HG03108 (cell line): ENCODE results near the gene APLNR.

ENCODE experiments used
- ATAC-seq: cut with Tn5 transposase; IDR thresholded peaks from one replicate; pipeline ENCODE4 v1.9.1; 2021; ENCODE audit warnings: moderate library complexity; ENCODE audit not compliant: unreplicated experiment

Gene APLNR

DNA sequence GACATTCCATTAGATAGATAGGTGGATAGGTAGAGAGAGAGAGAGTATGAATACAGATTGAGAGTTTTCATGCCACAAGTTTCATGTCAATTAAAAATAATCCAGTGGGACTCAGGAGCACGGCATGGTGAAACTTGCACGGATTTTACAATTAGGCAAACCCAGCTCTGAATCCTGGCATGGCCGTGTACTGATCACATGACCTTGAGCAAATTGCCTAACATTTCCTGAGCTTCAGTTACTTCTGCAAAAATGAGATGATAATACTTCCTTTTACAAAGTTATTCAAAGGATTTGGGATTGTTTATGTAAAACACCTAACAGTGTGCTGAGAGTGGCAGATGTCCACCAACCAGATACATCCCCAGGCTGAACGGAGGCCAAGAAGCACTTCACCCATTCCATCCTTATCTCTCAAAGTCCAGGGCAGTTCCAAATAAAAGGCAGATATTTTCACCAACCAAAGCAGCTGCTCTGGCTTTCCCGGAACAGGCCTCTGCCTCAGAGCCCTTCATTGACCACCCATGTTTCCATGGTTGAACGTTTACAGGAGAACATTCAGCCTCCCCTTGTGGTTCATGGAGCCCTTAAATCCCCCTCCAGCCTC lies 17.9 kb downstream of the APLNR start:
- no peak for ATAC-seq

DNA sequence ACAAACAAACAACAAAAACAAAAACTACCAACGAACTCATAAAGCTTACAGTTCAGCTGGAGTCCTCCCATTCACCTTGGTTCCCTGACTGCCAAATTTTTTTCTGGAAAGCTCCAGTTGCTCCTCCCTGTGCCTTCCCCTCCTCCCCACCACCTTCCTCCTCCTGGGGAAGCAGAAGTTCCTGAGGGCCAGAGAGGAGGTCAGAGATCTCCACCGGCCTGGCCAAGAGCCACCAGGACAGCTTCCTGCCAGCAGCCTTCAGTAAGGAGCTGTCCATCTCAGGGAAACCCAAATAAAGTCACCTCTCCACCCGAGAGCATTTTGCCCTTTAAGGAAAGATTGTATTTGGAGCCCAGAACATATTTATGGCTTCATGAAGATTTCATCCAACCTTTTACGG lies 20.0 kb downstream of the APLNR start:
- ATAC-seq, result no peak

DNA sequence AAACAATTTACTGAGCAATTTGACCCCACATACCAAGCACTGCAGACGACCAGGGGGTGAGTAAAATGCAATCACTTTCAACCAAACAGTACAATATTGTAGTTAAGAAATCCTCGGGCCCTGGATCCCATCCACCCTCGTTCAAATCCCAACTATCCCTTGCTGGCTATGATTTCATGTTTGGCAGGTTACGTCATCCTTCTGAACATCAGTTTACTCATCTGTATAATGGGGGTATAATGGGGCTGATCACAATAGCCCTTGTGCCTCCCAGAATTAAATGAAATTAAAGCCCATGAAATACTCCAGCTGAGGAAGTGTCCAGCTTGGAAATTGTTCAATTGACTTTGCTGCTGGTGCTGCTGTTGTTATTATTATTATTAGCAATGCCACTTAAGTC lies 20.6 kb downstream of the APLNR start:
- ATAC-seq, result no peak

DNA sequence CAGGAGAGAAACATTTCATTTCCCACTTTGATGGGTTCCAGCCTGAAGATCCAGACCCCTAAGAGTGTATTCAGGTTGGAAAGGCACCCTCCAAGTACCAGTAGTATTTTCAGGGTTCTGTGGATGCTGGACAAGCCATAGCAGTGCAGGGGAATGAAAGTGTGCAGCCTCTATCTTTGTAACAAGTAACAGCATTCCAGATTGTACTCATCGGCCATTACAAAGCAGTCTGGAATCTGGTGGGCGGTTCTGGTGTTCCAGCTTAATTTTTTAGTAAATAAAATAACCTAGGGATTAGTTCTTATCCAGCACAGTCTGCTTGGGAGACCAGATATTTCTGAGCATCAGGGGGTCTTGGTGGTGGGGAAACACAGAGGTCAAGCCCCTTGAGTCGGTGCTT lies 22.6 kb downstream of the APLNR start:
- ATAC-seq, result no peak

DNA sequence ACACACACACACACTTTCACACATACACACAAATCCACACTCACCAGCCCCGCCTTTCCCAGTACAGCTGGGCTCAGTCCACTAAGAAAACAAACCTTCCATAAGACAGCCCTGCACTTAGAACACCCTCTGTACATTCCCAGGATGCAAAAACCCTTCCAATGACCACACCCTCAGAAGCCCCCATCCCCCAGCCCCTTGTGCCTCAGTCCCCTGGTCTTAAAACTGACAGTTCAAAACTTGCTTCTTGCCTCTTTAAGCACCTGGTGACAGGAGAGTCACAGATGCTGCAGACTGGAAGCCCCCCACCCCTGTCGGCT lies 23.0 kb downstream of the APLNR start:
- ATAC-seq, result no peak

DNA sequence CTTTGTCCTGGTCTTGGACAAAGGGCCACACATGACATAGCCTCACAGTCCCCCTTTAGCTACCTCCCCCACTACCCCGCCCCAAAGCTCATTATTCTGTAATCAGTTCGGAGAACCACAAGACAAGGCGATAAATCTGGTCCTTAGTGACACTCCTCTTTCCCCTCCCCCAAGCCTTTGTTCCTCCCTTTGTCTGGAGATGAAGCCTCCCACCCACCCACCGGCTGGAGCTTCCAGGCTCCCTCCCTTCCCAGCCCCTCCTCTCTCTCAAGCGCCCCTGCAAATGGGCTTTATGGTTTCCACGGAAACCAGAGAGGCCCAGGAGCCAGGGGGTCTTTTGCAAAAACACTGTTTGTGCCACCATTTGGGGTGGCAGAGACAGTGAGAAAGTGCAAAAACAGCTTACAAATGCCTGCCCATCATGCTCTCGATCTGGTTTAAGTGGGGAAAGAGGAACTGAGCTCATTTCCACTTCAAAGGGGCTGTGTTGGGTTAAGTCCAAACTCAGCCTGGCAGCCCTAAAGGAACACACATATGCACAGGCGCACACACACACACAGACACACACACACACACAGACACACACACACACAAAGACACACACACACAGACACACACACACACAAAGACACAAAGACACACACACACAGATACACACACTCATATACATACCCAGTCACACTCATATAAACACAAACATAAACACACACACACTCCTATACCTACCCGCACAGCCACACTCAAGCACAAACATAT lies 23.5 kb downstream of the APLNR start:
- no peak for ATAC-seq

DNA sequence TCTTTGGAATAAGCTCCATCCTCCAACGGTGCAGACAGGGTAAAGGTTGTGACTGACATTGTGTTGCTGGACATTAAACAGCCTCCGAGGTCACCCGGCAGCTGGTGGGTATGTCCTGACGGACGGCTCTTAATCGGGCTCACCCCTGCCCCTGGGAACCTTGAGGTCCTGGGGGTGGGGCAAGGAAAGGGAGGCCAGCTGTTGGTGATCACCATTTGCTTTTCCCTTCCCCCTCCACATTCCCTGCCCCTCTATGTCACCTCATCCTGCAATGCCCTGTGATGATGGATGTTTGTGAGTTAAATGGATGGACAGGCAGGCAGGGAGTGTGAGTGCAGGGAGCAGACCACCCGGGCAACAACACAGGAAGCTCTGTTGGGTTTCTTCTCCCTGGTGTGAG lies 26.3 kb downstream of the APLNR start:
- no peak for ATAC-seq

DNA sequence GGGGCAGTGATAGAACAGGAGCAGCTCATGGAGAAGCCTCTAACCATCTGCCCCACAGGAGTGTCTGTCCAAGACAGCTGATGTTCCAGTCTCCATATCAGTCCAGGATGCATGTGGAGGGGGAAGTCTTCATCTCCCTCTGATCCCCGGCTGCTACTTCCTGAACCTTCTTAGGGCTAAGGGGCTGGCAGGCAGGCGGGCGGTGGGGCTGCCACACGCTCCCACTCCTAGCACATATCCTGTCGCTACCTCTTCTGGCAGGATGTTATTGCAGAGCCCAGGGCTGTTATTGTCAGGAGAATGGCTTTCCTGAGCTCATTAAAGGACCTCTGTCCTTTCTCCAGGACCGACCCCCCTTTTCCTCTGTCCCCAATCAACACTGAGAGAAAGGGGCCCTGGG lies 29.9 kb downstream of the APLNR start:
- no peak for ATAC-seq

DNA sequence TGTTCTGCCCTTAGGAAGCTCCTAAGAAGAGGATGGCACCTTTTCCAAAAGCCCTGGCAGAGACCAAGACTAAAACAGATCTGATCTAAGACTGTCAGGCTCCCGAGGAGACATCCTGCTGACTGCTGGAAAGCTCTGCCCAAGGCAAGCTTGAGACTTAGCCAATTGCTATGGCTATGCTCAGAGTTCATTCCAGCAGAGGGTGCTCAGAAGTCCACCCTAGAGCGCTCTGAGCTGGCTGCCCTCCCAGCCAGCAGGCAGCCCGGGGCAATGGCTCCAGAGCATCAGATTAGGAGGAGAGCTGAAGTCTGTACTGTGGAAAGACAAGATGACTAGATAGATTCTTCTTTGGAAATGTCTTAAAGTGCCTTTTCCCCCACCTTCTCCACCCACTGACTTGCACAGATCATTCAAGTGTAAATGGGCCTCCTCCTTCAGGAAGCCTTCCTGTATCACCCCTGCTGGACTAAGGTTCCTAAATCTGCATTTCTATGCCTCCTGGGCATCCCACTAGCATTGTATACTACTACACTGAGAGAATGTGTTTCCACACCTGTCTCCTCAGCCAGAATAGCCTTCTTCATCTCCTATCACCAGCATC lies 31.9 kb downstream of the APLNR start:
- no peak for ATAC-seq

DNA sequence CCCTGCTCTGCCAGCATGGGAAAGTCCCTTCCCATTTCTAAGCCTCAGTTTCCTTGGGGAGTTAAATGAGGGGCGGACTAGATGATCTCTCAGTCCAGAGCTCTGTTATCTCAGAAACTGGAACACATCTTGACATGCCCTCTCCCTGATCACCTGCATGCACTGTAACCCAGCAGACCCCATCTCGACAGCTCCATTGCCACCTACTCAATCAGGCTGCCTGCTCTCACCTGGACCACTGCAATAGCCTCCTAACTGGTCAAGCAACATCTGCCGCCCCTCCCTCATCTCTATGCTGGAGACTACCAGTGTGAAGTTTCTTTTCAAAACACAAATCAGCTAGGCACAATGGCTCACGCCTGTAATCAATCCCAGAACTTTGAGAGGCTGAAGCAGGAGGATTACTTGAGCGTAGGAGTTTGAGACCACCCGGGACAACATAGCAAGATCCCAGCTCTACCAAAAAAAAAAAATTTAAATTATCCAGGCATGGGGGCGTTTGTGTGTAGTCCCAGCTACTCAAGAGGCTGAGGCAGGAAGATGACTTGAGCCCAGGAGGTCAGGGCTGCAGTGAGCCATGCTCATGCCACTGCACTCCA lies 33.1 kb downstream of the APLNR start:
- ATAC-seq, result no peak

DNA sequence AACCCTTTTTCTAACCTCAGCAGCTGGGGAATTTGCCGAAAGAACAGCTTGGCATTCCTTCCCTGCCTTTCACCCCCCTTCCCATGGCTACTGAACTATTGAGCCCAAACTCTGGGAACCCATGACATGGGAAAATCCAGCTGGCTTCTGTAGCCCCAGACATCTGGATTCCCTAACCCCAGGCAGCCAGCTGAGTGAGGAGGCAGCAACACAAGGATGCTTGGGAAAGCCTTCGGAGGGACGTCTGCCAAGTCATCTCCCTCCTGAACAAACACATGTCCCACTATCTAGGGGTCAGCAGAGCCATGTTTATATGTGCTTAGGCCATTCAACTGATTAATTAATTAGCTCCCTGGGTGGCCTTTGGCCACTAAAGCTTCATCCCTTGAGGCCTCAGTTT lies 33.7 kb downstream of the APLNR start:
- ATAC-seq, result no peak

DNA sequence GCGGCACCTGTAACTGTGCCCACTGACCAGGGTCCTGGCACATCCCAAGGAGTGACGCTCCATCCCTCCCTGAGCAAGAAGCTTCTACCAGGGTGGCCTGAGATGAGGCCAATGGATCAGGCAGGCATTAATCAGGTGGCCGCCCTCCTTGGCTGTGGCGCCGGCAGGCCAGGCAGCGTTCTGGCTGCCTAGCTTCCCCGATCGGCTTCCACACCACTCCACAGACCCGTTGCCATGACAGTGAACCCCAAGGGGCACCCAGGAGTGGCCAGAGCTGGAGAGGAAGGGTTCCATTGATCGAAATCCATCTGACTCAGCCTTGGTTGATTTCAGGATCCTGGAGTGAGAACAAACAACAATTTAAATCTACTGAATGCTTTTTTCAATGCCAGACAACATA lies 34.8 kb downstream of the APLNR start:
- no peak for ATAC-seq

DNA sequence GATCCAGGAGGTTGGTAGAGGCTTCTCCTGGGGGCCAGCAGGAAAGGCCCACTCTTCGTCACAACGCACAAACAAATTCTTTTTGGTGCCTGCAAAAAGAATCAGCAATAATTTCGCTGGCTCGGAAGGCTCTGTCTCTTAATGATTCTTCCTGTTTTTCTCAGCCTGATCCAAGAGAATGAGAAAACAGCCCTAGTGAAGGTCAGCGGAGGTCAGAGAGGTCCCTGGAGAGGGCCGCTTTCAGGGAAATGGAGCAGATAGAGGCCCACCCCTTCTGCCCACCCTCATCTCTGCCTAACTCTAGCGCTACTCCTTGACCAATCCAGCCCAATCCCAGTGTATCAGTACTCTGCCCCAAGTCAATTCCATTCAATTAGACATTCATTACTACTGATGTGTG lies 36.1 kb downstream of the APLNR start:
- ATAC-seq, result no peak

DNA sequence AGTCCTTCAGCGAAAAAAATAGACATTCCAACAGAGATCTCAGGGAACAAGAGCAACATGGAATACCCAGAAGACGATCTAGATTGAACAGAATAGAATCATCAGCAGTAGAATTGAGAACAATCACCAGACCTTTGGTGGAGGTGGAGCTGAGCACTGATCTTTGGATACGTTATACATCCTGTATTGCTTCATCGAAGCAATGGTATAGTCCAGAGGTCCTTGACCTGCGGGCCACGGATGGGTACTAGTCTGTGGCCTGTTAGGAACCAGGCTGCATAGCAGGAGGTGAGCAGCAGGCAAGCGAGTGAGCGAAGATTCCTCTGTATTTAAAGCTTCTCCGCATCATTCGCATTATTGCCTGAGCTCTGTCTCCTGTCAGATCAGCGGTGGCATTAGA lies 37.7 kb downstream of the APLNR start:
- ATAC-seq, result no peak

DNA sequence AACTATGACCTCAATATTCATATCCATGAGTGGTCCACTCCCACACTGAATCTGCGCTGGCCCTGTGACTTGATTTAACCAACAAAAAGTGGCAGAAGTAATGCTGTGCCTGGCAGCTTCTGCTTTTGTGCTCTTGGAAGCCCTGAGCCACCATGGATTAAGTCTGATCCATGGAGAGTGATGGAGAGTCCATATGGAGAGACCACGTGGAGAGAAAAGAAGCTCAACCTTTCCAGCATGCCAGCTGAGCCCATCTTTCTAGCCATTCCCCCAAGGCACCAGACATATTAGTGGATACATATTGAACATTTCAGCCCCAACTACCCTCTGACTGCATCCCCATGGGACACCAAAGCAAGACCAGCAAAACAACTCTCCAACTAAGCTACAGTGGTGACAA lies 39.3 kb downstream of the APLNR start:
- no peak for ATAC-seq

DNA sequence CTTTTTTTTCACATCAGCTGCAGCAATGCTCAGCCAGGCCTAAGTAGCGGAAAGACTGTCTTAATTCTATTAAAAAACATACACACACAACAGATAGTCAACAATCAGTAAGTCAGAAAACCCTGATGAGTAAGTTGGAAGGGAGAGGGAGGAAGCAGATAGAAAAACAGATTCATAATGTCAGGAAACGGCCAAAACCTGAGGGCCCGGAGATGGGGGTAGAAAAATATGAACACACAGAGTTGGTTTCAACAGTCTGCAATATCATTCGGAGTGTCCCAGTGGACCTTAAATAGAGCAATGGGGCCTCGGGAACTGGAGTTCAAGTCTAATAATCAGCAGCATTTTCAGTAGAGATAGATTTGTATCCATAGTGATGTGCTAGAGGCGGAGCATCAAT lies 40.5 kb downstream of the APLNR start:
- ATAC-seq, result no peak

DNA sequence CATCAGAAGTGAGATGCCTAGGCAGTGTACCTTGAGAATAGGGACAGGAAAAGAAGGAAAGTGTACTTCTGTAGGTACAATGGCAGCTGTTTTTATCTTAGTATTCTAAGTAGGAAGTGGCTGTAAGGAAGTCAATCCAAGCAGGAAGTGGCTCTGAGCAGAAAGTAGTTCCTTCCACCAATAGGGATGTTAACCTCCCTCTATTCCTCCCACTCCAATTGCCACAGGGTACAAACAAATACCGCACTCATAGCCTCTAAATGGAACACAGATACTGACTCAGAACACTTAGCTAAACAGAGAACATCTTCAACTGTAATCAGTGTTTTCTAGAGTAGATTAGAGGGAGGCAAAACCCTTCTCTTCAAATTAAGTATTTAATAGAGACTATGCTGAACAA lies 44.7 kb downstream of the APLNR start:
- no peak for ATAC-seq

DNA sequence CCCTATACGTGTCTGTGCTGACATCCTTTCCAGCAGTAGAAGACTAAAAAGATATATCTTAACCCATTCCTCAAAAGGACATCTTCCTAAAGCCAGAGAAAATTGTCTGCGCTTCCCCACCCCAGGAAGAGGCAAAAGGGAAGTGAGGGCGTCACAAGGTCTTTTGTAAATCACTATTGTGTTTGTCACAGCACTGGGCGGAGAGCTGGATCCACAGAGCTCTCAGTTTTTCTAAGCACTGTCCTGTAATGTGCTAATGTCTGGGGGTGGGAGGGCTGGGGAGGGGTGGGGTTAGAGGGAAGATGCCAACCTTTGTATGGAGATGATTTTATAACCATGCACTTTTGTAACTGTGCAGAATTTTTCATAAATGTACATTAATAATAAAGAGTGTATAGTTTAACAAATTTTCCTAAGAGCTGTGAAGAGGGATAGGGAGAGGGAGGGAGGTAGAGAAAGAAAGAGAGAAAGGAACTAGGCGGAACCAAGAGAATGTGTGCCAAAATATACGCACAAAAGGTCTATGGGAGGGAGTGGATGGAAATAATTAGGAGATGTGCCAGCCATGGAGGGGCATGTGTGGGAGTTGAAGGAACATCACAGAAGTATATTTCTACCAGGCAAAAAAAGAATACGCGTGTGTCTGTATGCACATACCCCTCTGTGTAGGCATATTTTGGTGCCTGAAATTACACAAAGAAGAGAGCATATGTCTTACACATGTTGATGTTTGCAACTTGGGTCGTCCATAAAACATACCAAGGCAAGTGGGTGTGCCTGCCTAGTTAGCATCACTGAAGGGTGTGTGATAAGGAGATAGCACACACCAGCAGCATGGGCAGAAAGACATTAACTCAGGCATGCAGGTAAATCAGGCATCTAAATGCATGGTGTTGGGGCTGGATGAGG lies 45.5 kb downstream of the APLNR start:
- no peak for ATAC-seq

DNA sequence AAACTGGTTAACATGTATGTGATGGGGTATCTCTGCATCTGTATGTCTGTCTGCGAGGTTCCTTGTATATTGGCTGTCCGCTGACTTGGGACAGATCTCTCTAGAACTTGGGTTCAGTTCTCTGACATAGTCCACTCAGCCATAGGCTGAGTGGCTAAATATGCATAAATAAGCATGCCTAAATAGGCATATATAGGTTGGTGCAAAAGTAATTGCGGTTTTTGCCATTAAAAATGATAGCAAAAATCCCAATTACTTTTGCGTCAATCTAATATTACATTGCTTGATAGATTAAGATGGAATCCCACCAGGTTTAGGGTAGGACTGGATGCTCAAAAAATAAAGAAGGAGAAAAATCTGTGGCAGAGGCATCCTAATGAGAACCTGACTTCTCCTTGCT lies 46.5 kb downstream of the APLNR start:
- ATAC-seq, result no peak
